ENCODE results near the gene AHR. TPM values are rescaled to one million over a fixed set of nuclear protein-coding genes. Genes with fewer than 3 reads are reported as not detected.

Gene AHR
- polyA plus RNA-seq, 1 donor from 2014 or later, result 2.4 TPM

GRCh38 chr7:17374654-17375053 is 76.2 kb downstream of the AHR start:
- Histone ChIP-seq H3K27ac (ENCODE audit: low read length) (no peak overlapping the region), H3K79me2 (replicated peaks; ENCODE audit: insufficient read depth, low read length) (no peaks in the 10 kb centered on the region), H3K4me2 (ENCODE audit: low read length) (no peak overlapping the region), H3K27me3 (ENCODE audit: insufficient read depth, low read depth, low read length) (no peaks in the 10 kb centered on the region), H3K9me3 (ENCODE audit: low read length) (no peaks in the 10 kb centered on the region), H3K9ac (ENCODE audit: low read length) (no peak overlapping the region), H3K4me3 (ENCODE audit: low read length) (no peak overlapping the region), H4K20me1 (ENCODE audit: insufficient read depth) (no peaks in the 10 kb centered on the region), H2AFZ (ENCODE audit: low read depth, low read length) (no peak overlapping the region), H3F3A (ENCODE audit: insufficient read depth, low read length, poor library complexity, severe bottlenecking) (no peaks in the 10 kb centered on the region), H3K9me2 (ENCODE audit: insufficient read depth, low read length) (no peaks in the 10 kb centered on the region), H3K36me3 (ENCODE audit: insufficient read depth, low read length) (no peaks in the 10 kb centered on the region)
- TF ChIP-seq EZH2 (IDR thresholded peaks at IDR 0.05; ENCODE audit: borderline replicate concordance, insufficient read depth, low read length, poor library complexity, severe bottlenecking) (no peak), POLR2AphosphoS5 (IDR thresholded peaks at IDR 0.05) (no peak), TAF1 (IDR thresholded peaks at IDR 0.05; ENCODE audit: low read depth) (no peak), REST (IDR thresholded peaks at IDR 0.05; ENCODE audit: borderline replicate concordance) (no peak), RAD21 (conservative IDR thresholded peaks at IDR 0.05) (no peak), CTCF (IDR thresholded peaks at IDR 0.05; ENCODE audit: poor library complexity, severe bottlenecking) (no peak), EP300 (conservative IDR thresholded peaks at IDR 0.05; ENCODE audit: poor library complexity, severe bottlenecking) (no peak), MXI1 (conservative IDR thresholded peaks at IDR 0.05; ENCODE audit: poor library complexity, severe bottlenecking) (no peak), SMC3 (conservative IDR thresholded peaks at IDR 0.05; ENCODE audit: poor library complexity) (no peak)

GRCh38 chr7:17376595-17376994 is 78.1 kb downstream of the AHR start:
- Histone ChIP-seq H3F3A (ENCODE audit: insufficient read depth, low read length, poor library complexity, severe bottlenecking) (no peaks in the 10 kb centered on the region), H3K27me3 (ENCODE audit: insufficient read depth, low read depth, low read length) (no peaks in the 10 kb centered on the region), H3K9me3 (ENCODE audit: low read length) (no peaks in the 10 kb centered on the region), H3K4me3 (ENCODE audit: low read length) (no peak overlapping the region), H2AFZ (ENCODE audit: low read depth, low read length) (no peak overlapping the region), H3K27ac (ENCODE audit: low read length) (no peak overlapping the region), H3K9me2 (ENCODE audit: insufficient read depth, low read length) (no peaks in the 10 kb centered on the region), H4K20me1 (ENCODE audit: insufficient read depth) (no peaks in the 10 kb centered on the region), H3K9ac (ENCODE audit: low read length) (no peak overlapping the region), H3K4me2 (ENCODE audit: low read length) (no peak overlapping the region), H3K36me3 (ENCODE audit: insufficient read depth, low read length) (no peaks in the 10 kb centered on the region), H3K79me2 (replicated peaks; ENCODE audit: insufficient read depth, low read length) (no peaks in the 10 kb centered on the region)
- TF ChIP-seq REST (IDR thresholded peaks at IDR 0.05; ENCODE audit: borderline replicate concordance), result no peak
- no peak for TF ChIP-seq SMC3 (conservative IDR thresholded peaks at IDR 0.05; ENCODE audit: poor library complexity)
- no peak for TF ChIP-seq CTCF (IDR thresholded peaks at IDR 0.05; ENCODE audit: poor library complexity, severe bottlenecking)
- no peak for TF ChIP-seq EZH2 (IDR thresholded peaks at IDR 0.05; ENCODE audit: borderline replicate concordance, insufficient read depth, low read length, poor library complexity, severe bottlenecking)
- TF ChIP-seq POLR2AphosphoS5 (IDR thresholded peaks at IDR 0.05), result no peak
- TF ChIP-seq RAD21 (conservative IDR thresholded peaks at IDR 0.05), result no peak
- TF ChIP-seq TAF1 (IDR thresholded peaks at IDR 0.05; ENCODE audit: low read depth), result no peak
- no peak for TF ChIP-seq EP300 (conservative IDR thresholded peaks at IDR 0.05; ENCODE audit: poor library complexity, severe bottlenecking)
- TF ChIP-seq MXI1 (conservative IDR thresholded peaks at IDR 0.05; ENCODE audit: poor library complexity, severe bottlenecking), result no peak

Measured in neural cell (in vitro differentiated cells).